Suppressor macrophage treated with lipopolysaccharide for 4 hours (primary cell): Measurements from ENCODE around the gene TXNRD3.

Experiments used
- DNase-seq: peaks from one replicate; pipeline ENCODE4 v3.0.0-alpha.2; 2020

TXNRD3 gene

DNA sequence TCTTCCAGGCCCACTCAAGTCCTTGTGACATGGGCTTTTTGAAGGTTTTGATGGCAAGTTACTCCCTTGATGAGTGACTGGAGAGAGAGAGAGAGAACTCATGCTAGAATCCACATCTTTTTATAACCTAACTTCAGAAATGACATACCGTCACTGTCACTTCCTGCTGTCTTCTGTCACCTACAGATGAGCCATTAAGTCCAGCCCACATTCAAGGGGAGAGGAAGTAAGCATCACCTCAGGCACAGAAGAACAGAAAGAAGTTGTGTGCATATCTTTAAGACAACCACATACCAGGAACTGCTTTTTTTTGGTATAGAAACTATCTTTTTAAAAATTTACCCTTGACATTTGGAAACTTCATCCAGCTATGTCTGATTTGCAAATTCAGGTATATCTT lies 16.6 kb upstream of the TXNRD3 start:
- no peak for DNase-seq

- DNase-seq, result no peak
Observed at GRCh38 chr3:126668450-126669401, 13.8 kb upstream of the TXNRD3 start.

GRCh38 chr3:126667631-126668449 lies 12.9 kb upstream of the TXNRD3 start:
- no peak for DNase-seq

DNA sequence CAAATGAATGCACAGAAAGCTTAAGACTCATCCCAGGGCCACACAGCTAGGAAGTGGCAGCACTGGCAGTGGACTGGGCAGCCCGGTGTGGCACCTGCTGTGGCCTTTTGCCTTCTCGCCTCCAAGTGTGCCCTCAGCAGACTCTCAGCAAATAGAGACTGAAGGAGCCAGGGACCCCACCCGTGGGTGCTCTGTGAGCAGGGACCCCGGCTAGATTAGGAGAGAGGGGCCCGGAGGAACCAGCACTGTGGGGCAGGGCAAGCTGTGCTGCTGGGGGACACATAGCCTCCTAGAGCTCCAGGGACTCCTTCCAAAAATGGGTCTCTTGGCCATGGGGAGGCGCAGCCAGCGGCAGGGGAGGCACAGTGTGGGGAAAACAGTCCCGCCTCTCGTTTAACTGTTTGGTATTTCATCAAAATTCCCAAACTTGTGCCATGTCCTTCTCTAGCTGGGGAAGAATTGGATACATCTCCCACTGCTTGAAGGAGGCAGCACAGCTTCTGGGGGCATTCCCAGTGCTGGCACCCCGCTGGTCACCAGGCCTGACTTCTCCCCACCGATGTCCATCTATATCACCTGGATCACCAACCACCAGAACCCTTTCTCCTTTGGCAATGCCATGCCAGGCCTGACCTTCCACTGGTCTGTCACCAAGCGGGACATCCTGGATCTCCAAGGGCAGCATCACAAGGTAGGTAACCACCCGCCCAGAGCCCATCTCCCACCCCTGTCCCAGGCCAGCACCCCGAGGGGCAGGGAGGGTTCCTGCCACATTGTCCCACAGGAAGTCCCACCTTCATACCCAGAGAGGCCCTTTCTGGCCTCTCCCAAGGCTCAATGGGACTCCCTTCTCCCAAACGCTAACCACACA lies 12.0 kb upstream of the TXNRD3 start:
- no peak for DNase-seq

DNA sequence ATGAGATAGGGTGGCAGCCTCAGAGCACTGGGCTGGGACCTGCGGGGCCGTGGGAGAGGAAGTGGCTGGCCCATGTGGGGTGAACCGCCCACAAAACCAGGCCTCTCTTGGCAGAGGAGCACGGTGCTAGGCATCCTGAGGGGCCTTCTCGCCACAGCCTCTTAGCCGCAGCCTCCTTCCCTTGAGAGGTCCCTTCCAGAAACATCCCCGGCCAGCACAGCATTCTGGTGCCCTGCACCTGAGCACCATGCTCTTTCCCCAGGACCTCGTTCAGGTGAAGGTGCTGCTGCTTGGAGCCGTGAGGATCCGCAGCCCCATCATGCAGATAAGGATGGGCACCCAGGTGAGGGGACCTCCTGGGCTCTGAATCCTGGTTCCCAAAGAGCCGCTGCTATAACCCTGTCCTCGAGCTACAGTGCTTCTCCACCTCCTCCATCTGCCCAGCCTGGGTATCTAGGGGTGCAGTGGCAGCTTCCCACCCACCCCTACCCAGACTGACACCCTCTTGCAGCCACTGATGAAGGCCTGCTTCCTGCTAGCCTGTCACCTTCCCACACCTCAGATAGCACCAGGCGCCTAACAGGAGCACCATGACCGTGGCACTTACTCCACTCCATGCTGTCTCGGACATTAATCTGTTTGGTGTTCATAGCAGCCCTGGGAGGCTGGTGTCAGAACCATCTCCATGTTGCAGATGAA lies 11.2 kb upstream of the TXNRD3 start:
- DNase-seq, result no peak

DNA sequence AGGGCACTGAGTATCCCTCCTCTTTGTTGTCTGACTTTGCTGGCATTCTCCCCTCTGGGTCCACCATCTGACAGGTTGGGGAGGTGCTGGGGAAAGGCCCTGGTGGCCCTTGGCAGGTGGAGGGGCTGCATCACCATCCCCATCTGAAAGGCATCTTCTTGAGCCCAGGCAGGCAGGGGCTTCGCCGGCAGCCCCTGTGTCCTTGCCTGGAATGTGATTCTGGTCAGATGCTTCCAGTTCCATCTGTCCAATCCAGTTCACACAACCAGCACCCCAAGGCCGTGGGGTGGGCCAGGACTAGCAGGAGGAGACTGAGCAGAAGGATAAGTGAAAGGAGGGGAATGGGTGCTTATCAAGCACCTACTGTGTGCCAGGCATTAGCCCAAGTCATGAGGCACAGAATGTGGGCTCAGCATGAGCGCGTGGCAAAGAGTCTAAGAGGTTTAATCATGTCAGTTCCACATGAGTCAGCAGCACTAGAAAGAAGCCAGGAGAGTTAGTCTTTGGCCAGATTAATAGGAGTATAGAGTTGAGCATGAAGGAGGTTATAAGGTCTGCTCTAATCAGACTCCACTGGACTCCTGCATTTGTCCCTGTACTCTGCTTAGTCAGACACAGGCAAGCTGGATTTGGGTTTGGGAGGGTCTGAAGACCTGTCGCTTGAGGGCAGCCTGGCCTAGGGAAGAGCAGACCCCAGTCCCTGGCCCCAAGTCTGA lies 10.5 kb upstream of the TXNRD3 start:
- no peak for DNase-seq

- no peak for DNase-seq
Observed at GRCh38 chr3:126664591-126665214, 9.8 kb upstream of the TXNRD3 start.

GRCh38 chr3:126663750-126664149 lies 8.8 kb upstream of the TXNRD3 start:
- no peak for DNase-seq

GRCh38 chr3:126663257-126663656 lies 8.3 kb upstream of the TXNRD3 start:
- DNase-seq, result no peak

DNA sequence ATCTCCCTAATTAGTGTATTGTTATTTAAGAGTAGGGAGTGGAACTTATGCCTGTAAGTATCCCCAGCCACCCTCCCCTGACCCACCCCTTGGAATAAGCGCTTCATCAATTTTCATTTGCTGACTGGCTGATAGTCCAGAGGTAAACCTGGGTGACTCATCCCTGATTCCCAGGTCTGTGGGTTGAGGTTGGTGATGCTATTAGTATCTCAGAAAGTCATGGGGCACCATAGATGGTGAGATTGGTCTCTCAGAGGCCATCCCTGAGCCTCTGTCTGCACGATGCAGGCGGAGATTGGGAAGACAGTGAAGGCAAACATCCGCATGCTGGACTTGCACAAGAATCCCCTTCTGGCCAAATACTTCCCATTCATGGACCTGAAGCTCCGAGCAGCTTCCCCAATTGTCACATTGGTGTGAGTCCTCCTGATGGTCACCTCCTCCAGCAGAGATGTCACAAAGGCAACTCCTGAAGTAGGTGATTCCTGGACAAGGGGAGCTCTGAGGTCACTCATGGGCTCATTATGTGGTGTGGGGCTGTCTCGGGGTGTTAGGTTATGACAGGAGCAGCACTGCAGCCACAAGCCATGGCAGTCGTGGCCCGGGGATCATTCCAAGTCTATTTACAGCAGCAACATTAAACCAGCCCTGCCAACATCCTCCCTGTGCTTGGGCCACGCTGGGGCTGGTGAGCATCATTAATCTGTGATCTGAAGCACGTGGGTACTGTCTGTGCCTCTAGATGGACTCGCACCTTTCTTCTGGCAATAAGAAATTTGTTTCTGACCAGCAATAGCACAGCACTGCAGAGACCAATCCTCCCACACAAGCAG lies 6.8 kb upstream of the TXNRD3 start:
- no peak for DNase-seq

DNA sequence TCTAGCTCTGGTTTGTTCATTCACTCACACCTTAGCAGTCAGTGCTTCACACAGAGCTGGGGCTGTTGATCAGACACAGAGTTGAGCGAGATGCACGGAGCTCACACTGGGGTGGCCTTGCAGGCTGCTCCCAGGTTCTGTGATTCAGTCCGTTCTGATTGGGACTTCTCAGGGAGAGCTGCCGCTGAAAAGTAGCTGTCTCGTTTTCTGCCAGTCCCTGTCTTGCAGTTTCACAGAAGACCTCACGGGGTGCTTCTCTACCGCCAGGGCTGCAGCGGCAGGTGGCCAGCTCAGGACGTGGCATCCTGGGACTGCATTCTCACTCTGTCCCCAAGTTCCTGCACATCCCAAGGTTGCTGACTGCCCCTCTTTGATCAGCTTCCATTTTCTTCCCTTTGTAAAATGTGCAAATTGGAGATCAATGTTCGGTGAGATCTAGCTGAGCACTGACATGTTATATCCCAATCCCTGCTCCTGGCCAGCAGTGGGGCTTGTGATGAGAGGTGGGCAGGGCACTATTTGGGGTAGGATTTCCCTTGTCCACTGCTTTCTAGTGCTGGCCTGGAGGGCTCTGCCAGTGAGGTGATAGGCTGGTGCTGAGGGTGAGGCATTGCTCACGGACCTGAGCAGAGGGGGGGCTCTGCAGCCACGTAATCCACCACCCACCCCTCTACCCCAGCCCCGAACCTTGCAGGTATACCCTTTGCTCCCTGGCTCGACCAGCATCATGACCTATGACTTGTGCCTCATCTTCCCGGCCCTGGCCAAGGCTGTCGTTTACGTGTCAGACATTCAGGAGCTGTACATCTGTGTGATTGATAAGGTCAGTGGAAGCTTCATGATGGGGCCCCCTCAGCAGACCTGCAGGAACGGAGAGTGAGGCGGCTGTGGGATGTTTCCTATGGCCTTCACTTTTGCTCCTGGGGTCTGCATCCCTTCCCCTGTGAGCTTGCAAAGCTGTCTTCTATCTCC lies 5.3 kb upstream of the TXNRD3 start:
- no peak for DNase-seq

- DNase-seq, result no peak
Observed at GRCh38 chr3:126658584-126658983, 3.7 kb upstream of the TXNRD3 start.

DNA sequence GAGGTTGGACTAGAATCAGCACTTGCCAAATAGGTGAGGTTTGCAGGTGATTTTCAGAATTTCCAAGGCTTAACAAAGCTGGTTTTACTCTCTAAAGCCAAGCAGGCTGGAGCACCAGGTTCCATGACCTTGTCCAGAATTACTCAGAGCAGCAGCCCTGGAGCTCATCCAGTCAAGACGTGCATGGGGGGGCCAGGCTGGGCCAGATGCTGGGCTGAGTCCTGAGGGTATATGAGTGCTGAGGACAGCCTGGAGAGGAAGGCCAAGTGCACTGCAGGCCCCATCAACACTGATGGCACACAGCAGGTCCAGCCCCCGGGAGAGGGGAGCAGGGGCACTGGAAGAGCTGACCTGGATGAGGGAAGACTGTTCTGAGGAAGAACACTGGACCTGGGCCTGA lies 3.0 kb upstream of the TXNRD3 start:
- DNase-seq, result no peak

- DNase-seq, result no peak
Observed at GRCh38 chr3:126656371-126657134, 1.6 kb upstream of the TXNRD3 start.

- DNase-seq, result no peak
Observed at GRCh38 chr3:126655887-126656286, 963 bp upstream of the TXNRD3 start.

DNA sequence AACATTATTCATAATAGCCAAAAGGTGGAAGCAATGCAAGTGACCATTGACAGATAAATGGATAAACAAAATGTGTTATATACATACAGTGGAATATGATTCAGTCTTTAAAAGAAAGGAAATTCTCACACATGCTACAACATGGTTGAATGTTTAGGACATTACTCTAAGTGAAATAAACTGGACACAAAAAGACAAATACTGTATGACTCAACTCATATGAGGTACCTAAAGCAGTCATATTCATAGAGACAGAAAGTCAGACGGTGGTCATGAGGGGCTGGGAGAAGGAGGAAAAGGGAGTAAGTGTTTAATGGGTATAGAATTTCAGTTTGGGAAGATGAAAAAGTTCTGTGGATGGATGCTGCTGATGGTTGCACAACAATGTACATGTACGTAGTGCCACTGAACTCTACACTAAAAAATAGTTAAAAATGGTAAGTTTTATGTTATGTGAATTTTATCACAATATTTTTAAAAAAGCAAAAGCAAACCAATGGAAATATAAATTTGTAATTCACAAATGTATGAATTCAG lies 5.3 kb downstream of the TXNRD3 start:
- no peak for DNase-seq

DNA sequence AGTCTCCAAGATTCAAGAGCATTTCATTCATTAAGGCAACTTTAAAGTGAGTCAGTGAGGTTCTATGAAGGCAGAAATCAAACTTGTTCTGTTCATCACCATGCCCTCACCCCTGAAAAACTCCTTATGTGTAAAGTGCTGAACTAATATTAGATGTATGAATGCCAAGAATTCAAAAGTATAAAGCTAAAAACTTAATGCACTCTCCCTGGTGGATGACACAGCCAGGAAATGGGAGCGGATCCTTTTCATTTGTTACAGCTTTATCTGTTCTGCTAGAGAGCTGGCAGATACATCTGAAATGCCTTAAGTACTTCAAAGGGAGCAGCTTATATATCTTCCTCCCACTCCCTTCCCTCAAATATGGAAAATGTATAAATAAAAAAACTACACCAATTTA lies 8.2 kb downstream of the TXNRD3 start:
- DNase-seq, result no peak

GRCh38 chr3:126644615-126645014 lies 10.3 kb downstream of the TXNRD3 start:
- DNase-seq, result no peak
